T-cell (primary cell): Measurements from ENCODE around the gene SSC4D. TPM values are rescaled to one million over a fixed set of nuclear protein-coding genes. Genes with fewer than 3 reads are reported as not detected.
"Not testable (repeated sequence)": the region's sequence is repeated elsewhere in the genome, so short reads cannot be mapped to it uniquely, and the experiment has no call there.

ENCODE experiments used
- ATAC-seq, 4 experiments: fragments of 200-7000 bp in 3 of 4; fragments of 150-1000 bp in 1 of 4; cut with Tn5 transposase; replicated peaks in 1 of 4; 1 replicate in 3 of 4; 2 replicates in 1 of 4; pipeline ENCODE4 v1.10.0; 2021; ENCODE audit warnings: moderate library complexity in 3 of 4, mild to moderate bottlenecking in 2 of 4, moderate number of reproducible peaks in 1 of 4
- CTCF ChIA-PET, 2 donors: fragments of 300-600 bp; sonication (Branson Sonifier 250); formaldehyde crosslinking; loops; one replicate each; lab custom pipeline; 2022; ENCODE audit warnings: antibody characterized with exemption in 2 of 2; lab: Charles Lee
- POLR2A ChIA-PET, 2 donors: fragments of 300-600 bp; sonication (Branson Sonifier 250); formaldehyde crosslinking; loops; one replicate each; lab custom pipeline; 2022; ENCODE audit warnings: antibody characterized with exemption in 2 of 2; lab: Charles Lee
- DNase-seq, 35 experiments: peaks; one replicate each; pipeline versions ENCODE4 v3.0.0 to v3.0.0-alpha.2; 2013 to 2023
- H3K27ac ChIP-seq: one replicate; pipeline ENCODE4 v1.5.1; 2013; ENCODE audit warnings: low read length
- H3K27me3 ChIP-seq, 2 experiments: replicated peaks in 1 of 2; 1 replicate in 1 of 2; 2 replicates in 1 of 2; pipeline versions ENCODE4 v1.6.1 to v1.7.0; 2013; ENCODE audit warnings: low read length in 1 of 2, mixed read lengths in 1 of 2; ENCODE audit not compliant: control insufficient read depth in 2 of 2, insufficient read depth in 2 of 2; ENCODE audit errors: extremely low read depth in 1 of 2
- H3K36me3 ChIP-seq, 2 donors: 1 replicate in 1 of 2; 2 replicates in 1 of 2; pipeline versions ENCODE4 v1.6.1 to v1.7.0; 2013; ENCODE audit warnings: low read length in 1 of 2; ENCODE audit not compliant: control insufficient read depth in 2 of 2, insufficient read depth in 1 of 2; ENCODE audit errors: extremely low read depth in 1 of 2
- H3K4me1 ChIP-seq, 2 experiments: 1 replicate in 1 of 2; 2 replicates in 1 of 2; pipeline versions ENCODE4 v1.6.1 to v1.7.0; 2013; ENCODE audit warnings: low read length in 2 of 2, mixed read lengths in 1 of 2; ENCODE audit not compliant: insufficient read depth in 2 of 2, control insufficient read depth in 1 of 2; ENCODE audit errors: extremely low read depth in 1 of 2
- H3K4me3 ChIP-seq, 2 donors: 1 replicate in 1 of 2; 2 replicates in 1 of 2; pipeline versions ENCODE4 v1.5.1 to v1.7.0; 2013; ENCODE audit warnings: mild to moderate bottlenecking in 2 of 2, low read length in 1 of 2, moderate library complexity in 1 of 2; ENCODE audit not compliant: control insufficient read depth in 1 of 2; ENCODE audit errors: extremely low read depth in 1 of 2
- H3K9me3 ChIP-seq: 2 replicates; pipeline ENCODE4 v1.7.0; 2013
- H3K27ac Mint-ChIP-seq, 2 donors: one replicate each; pipeline ENCODE4 v1.8.0; 2020 to 2021; ENCODE audit warnings: mild to moderate bottlenecking in 2 of 2, mixed read lengths in 2 of 2
- H3K27me3 Mint-ChIP-seq, 2 donors: one replicate each; pipeline ENCODE4 v1.8.0; 2021 to 2022; ENCODE audit warnings: mixed read lengths in 2 of 2
- H3K36me3 Mint-ChIP-seq: one replicate; pipeline ENCODE4 v1.8.0; 2021; ENCODE audit warnings: mixed read lengths
- H3K4me1 Mint-ChIP-seq, 3 donors: one replicate each; pipeline ENCODE4 v1.8.0; 2020 to 2022; ENCODE audit warnings: mixed read lengths in 3 of 3, mild to moderate bottlenecking in 1 of 3
- H3K4me3 Mint-ChIP-seq, 3 donors: one replicate each; pipeline ENCODE4 v1.8.0; 2020 to 2022; ENCODE audit warnings: mild to moderate bottlenecking in 3 of 3, mixed read lengths in 3 of 3, moderate library complexity in 3 of 3
- H3K9me3 Mint-ChIP-seq, 3 donors: one replicate each; pipeline ENCODE4 v1.8.0; 2020 to 2022; ENCODE audit warnings: mixed read lengths in 3 of 3
- WGBS: methylation state at CpG from one replicate; pipeline ENCODE4 v1.1.5; 2013; ENCODE audit warnings: missing lambda C conversion rate; ENCODE audit not compliant: insufficient coverage; 5-methylcytosine and 5-hydroxymethylcytosine counted together
- total RNA-seq, 35 experiments: library from RNA in 6 of 35; stranded (reverse) in 6 of 35; fragments of 120-200 nt in 1 of 35; gene quantifications; one replicate each; pipeline versions ENCODE4 v1.2.1 to v1.2.4 and lab custom pipeline; 2013 to 2026

The SSC4D gene
- total RNA-seq, 5 donors from 2014 or later (not counting 1 experiment from before 2014, with no cell fraction given): 0.20 to 0.76 (median 0.28) TPM; not detected in 2

DNA sequence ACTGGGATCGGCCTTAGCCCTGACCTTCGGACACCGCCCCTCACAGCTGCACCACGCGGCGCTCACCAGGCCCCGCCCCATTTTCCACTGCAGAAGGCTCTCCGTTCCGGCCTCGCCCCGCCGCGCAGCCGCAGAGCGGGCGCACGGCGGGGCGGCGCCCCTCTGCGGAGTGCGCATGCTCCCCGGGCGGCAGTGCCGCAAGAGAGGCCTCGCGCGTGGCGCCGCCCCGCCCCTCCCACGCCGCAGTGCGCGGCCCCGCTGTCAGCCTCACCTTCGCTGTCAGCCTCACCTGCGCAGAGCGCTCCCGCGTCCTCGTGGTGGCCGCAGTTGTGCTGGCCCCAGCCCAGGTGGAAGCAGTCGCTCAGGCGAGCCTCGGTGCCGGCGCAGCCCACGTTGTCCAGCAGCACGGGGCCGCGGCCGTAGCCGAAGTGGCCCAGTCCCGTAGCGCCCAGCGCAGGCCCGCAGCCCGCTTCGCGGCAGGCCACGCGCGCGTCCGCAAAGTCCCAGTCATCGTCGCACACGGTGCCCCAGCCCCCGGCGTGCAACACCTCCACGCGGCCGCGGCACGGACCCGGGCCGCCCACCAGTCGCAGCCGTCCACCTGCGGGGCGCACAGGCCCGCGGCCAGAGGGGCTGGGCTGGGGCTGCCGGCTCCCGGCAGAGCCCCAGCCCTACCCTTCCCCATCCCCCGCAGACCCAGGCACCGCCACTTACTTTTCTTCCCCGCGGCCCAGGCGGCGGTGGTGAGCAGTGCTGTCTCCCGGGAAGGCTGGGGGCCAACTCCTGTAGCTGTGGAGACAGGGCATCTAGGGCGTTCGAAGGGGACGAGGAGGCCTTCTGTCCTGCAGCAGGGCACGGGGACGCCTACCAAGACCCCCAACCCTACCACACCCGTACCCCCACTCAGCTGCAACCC is 16.1 kb downstream of the SSC4D start:
- peak overlapping the region; percentile 41 to 45 for H3K4me3 ChIP-seq
- no peaks in the 10 kb centered on the region for H3K9me3 ChIP-seq
- Mint-ChIP-seq H3K27me3 (no peaks in the 10 kb centered on the region), H3K9me3 (no peaks in the 10 kb centered on the region), H3K4me1 (peaks cover 8 to 27% (median 24%) of the 10 kb centered on the region in 3 donors), H3K4me3 (peak overlapping the region; percentile 77 to 85 (median 84)), H3K36me3 (no peaks in the 10 kb centered on the region), H3K27ac (peak overlapping the region; percentile 89 to 95)
- ATAC-seq (peak; percentile 80 to 85 (median 83)), DNase-seq (peak; percentile 75 to 95 (median 86))
- POLR2A ChIA-PET: interaction anchor here in 1 of 2 donors (0.6 to 0.7 kb wide), 2 partner anchors 477 to 478 kb away, joined by 3 read pairs; no protein-coding TSS in a partner anchor
- H3K27ac ChIP-seq: no peak overlapping the region
- H3K36me3 ChIP-seq: no peaks in the 10 kb centered on the region
- peaks cover 0 to 4% of the 10 kb centered on the region in 2 experiments for H3K27me3 ChIP-seq
- WGBS: 3% methylated on average over 89 of the region's 99 CpGs
- CTCF ChIA-PET: interaction anchor here in 1 of 2 donors (0.6 kb wide), 1 partner anchor 133 kb away, joined by 4 read pairs; no protein-coding TSS in a partner anchor
- peaks cover 7 to 33% of the 10 kb centered on the region in 2 experiments for H3K4me1 ChIP-seq

DNA sequence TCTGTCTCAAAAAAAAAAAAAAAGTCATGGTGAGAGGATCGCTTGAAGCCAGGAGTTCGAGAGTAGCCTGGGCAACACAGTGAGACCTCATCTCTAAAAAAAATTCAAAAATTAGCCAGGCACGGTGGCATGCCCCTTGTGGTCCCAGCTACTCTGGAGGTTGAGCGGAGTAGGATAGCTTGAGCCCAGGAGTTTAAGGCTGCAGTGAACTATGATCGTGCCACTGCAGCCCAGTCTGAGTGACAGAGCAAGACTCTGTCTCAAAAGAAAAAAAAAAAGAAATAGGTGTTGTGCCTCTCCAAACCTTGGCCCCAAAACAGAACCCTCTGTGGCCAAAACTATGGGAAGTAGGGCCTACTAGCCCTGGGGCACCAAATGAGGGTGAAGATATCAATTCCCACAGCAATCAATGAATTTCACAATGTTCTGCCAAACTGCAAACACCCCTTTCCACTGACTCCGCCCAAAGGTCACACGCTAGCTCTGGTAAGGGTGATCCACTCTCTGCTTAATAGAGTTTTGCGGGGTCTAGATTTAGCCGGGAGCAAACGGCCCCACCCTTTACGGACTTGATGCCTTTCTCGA is 16.9 kb downstream of the SSC4D start:
- Mint-ChIP-seq H3K4me3 (peak overlapping the region; percentile 77 to 85 (median 84)), H3K27me3 (no peaks in the 10 kb centered on the region), H3K9me3 (no peaks in the 10 kb centered on the region), H3K4me1 (peaks cover under 1 to 23% (median 21%) of the 10 kb centered on the region in 3 donors), H3K36me3 (no peaks in the 10 kb centered on the region), H3K27ac (peak overlapping the region; percentile 89 to 95)
- peaks cover 0 to 1% of the 10 kb centered on the region in 2 experiments for H3K27me3 ChIP-seq
- ATAC-seq (peak in 3 of 4 experiments; percentile 1 to 49 (median 47)), DNase-seq (no peak)
- WGBS: 16% methylated on average over 8 of the region's 12 CpGs
- H3K4me1 ChIP-seq: peaks cover 5 to 27% of the 10 kb centered on the region in 2 experiments
- peak overlapping the region; percentile 41 to 45 for H3K4me3 ChIP-seq
- H3K27ac ChIP-seq: no peak overlapping the region
- H3K36me3 ChIP-seq: no peaks in the 10 kb centered on the region
- ChIA-PET POLR2A (interaction anchor here (0.6 to 0.7 kb wide), 2 partner anchors 1148 to 1275 kb away, joined by 3 to 6 read pairs; no protein-coding TSS in a partner anchor), CTCF (interaction anchor here in 1 of 2 donors (0.6 kb wide), 1 partner anchor 39 kb away, joined by 3 read pairs; no protein-coding TSS in a partner anchor)
- no peaks in the 10 kb centered on the region for H3K9me3 ChIP-seq

DNA sequence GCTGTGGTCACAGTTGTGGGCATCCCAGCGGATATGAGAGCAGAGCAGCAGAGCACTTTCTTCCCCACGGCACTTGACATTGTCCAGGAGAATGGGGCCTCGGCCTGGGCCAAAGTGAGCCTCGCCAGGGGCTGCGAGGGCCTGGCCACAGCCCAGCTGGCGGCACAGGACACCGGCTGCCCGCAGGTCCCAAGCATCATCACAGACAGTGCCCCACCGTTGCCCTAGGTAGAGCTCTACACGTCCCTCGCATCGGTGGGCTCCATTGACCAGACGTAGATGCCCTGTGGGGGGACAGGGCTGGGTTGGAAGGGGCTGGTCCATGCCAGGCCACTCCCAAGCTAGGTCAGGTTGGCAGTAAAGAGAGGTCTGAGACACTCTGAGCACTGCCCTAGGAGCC is 19.4 kb downstream of the SSC4D start:
- CTCF ChIA-PET: no interaction called here
- H3K36me3 Mint-ChIP-seq: no peaks in the 10 kb centered on the region
- ATAC-seq (no peak), DNase-seq (no peak)
- Histone ChIP-seq H3K4me3 (no peak overlapping the region), H3K27me3 (no peaks in the 10 kb centered on the region), H3K27ac (no peak overlapping the region), H3K4me1 (peaks cover 5 to 11% of the 10 kb centered on the region in 2 experiments), H3K9me3 (no peaks in the 10 kb centered on the region), H3K36me3 (no peaks in the 10 kb centered on the region)
- no peak overlapping the region for H3K4me3 Mint-ChIP-seq
- no peak overlapping the region for H3K27ac Mint-ChIP-seq
- no peaks in the 10 kb centered on the region for H3K27me3 Mint-ChIP-seq
- H3K9me3 Mint-ChIP-seq: no peaks in the 10 kb centered on the region
- peaks cover 0 to 14% (median 14%) of the 10 kb centered on the region in 3 donors for H3K4me1 Mint-ChIP-seq
- POLR2A ChIA-PET: no interaction called here
- WGBS: 95% methylated on average over 10 of the region's 13 CpGs

DNA sequence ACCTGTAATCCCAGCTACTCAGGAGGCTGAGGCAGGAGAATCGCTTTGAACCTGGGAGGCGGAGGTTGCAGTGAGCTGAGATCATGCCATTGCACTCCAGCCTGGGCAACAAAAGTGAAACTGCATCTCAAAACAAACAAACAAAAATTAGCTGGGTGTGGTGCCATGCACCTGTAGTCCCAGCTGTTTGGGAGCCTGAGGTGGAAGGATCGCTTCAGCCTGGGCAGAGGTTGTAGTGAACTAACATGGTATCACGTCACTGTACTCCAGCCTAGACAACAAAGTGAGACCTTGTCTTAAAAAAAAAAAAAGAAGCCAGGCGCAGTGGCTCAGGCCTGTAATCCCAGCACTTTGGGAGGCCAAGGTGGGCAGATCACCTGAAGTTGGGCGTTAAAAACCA is 21.7 kb downstream of the SSC4D start:
- POLR2A ChIA-PET, ATAC-seq, CTCF ChIA-PET: not testable (repeated sequence)

DNA sequence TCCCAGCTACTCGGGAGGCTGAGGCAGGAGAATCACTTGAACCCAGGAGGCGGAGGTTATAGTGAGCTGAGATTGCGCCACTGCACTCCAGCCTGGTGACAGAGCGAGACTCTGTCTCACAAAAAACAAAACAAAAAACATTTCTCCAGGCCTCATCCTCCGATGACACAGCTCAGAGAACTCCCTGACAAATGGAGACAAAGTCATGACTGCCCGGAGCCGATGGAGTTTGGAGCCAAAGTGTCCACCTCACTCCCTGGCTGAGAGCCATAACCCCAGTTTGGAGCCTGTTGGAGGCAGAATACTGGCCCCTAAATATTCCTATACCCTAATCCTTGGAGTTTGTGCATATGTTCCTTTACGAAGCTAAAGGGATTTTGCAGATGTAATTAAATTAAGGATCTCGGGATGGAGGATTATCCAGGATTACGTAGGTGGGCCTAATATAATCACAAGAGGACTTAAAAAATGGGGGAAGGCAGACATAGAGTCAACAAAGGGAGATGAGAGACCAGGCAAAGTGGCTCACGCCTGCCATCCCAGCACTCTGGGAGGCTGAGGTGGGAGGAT is 22.7 kb downstream of the SSC4D start:
- peaks cover 0 to under 1% (median 0%) of the 10 kb centered on the region in 3 donors for H3K4me1 Mint-ChIP-seq

More for the DNA sequence above, 21.7 kb downstream of the SSC4D start:
- H3K9me3 Mint-ChIP-seq, H3K36me3 ChIP-seq, H3K27ac ChIP-seq, H3K27ac Mint-ChIP-seq, H3K27me3 Mint-ChIP-seq, H3K27me3 ChIP-seq, H3K36me3 Mint-ChIP-seq, H3K4me3 ChIP-seq, H3K4me3 Mint-ChIP-seq, DNase-seq, H3K4me1 ChIP-seq, H3K9me3 ChIP-seq, H3K4me1 Mint-ChIP-seq: not testable (repeated sequence)
- WGBS: 95% methylated on average over 4 of the region's 6 CpGs

More for the DNA sequence above, 22.7 kb downstream of the SSC4D start:
- Mint-ChIP-seq H3K36me3 (no peaks in the 10 kb centered on the region), H3K27me3 (no peaks in the 10 kb centered on the region), H3K4me3 (no peak overlapping the region), H3K9me3 (no peaks in the 10 kb centered on the region), H3K27ac (no peak overlapping the region)
- CTCF ChIA-PET: no interaction called here
- Histone ChIP-seq H3K4me1 (no peaks in the 10 kb centered on the region), H3K4me3 (no peak overlapping the region), H3K9me3 (no peaks in the 10 kb centered on the region), H3K27ac (no peak overlapping the region), H3K36me3 (no peaks in the 10 kb centered on the region), H3K27me3 (no peaks in the 10 kb centered on the region)
- ATAC-seq: no peak
- DNase-seq: no peak
- POLR2A ChIA-PET: interaction anchor here in 1 of 2 donors (0.5 kb wide), 1 partner anchor 1669 kb away, joined by 3 read pairs; no protein-coding TSS in a partner anchor
- WGBS: 86% methylated on average over 7 of the region's 11 CpGs
